ENCODE measurements around the gene FILIP1L.

- no peak for TF ChIP-seq CTCF (conservative IDR thresholded peaks at IDR 0.05; ENCODE audit: low read depth, low read length)
- TF ChIP-seq RAD21 (IDR thresholded peaks at IDR 0.05; ENCODE audit: low read length), result no peak
- TF ChIP-seq FOS (IDR thresholded peaks at IDR 0.05; ENCODE audit: low read depth, low read length), result no peak
- TF ChIP-seq BHLHE40 (IDR thresholded peaks at IDR 0.05; ENCODE audit: low read depth, low read length), result no peak
- no peak for TF ChIP-seq POLR2A (IDR thresholded peaks at IDR 0.05; ENCODE audit: low read depth, low read length)
- TF ChIP-seq RFX5 (IDR thresholded peaks at IDR 0.05; ENCODE audit: low read depth, low read length), result no peak
- no peak for TF ChIP-seq SMC3 (IDR thresholded peaks at IDR 0.05; ENCODE audit: low read depth, low read length)
These were observed 185.2 kb downstream of the FILIP1L start for GRCh38 chr3:99928771-99929744.

Measured in IMR-90 (cell line).